Colon (tissue), 2 donors: ENCODE measurements around the gene RALGPS1.

Experiments
- FAIRE-seq: peaks from 2 replicates; lab custom pipeline; 2012; peaks lifted over from hg19 to GRCh38; lab: Jason Lieb, UNC
- donor health status: control.
- donor health status: control.

Gene RALGPS1

DNA sequence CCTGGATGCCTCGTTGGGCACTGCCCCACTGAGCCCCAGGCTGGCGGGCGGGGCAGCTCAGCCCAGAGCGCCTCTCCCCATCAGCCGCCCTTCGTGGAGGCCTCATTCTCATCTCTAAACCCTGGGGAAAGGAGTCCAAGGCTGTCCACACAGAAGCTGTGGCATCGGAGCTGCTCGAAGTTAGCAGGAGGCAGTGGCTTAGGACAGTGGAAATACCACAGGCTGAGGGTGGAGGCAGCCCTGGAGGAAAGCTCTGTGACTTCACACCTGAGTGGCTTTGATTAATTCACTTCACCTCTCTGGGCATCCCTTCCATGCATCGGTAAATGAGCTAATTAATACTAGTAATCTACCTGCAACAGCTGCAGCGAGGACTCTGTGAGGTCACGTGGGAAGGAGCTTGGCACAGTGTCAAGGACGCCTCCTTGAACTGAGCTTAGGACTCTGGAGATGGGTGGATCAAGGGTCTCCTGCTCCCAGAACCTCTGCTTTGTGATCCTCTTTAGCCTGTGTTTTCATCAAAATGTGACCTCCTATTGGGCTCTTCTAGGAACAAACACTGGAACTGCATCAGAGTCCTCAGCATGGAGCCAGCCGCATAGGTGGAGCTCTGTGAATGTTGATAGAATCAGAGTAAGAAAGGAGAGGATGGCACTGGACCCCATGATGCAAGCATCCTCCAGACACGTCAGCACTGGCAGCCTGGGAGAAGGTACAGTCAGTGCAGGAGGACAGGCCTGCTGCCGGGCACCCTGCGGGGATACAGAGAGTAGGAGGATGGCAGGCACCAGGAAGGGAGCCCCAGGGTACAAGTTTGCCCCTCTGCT, 208.7 kb downstream of the RALGPS1 start:
- no peak for FAIRE-seq

DNA sequence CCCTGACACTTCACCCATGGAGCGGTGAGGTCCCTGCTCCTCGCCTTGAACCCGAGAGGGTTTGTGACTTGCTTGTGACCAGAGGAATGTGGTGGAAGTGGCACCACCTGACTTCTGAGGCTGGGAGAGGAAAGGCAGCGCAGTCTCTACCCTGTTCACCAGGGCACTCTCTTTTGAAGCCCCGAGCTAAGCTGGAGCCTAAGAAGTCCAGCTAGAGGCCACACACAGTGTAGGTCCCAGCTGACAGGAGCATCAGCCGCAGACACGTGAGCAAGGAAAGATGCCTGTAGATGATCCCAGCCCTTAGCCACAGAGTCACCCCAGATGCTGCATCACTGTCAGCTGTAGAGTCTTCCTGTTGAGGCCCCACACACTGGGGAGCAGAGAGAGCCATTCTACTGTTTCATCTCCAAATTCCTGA, 209.5 kb downstream of the RALGPS1 start:
- no peak for FAIRE-seq

DNA sequence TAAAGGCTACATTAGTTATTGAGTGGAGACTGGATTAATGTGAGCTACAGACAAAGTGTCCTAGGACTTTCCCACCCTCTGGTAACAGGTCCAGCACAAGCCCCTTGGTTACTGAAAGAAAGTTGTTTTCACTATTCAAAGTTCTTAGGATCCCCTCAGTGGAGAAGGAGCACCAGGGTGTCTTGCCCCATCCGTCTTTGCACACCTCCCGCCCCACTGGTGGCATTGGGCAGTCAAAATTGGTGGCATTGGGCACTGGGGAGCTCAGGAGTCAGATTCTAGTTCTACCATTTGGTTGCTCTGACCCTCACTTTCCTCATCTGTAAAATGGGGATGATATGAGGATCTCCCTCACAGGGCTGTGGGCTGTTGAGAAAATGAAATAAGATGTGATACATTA, 210.2 kb downstream of the RALGPS1 start:
- FAIRE-seq = no peak

DNA sequence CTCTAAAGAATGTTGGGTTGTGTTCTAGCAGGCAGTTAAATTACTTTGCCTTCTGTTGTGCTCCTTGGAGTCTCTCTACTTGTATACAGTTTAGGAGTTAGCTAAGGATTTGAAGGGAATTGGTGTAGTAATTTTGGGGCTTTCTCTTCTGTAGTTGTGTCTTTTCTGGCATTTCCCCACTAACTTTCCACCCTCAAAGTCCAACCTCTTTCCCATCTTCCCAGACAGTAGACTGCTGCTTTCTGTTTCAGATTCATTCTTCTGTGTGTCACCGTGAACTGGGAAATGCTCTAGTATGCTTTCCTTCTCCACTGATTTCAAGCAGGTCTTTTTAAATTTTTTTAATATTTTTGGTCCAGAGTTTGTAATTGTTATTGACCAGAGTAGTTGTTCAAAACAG, 212.4 kb downstream of the RALGPS1 start:
- no peak for FAIRE-seq

DNA sequence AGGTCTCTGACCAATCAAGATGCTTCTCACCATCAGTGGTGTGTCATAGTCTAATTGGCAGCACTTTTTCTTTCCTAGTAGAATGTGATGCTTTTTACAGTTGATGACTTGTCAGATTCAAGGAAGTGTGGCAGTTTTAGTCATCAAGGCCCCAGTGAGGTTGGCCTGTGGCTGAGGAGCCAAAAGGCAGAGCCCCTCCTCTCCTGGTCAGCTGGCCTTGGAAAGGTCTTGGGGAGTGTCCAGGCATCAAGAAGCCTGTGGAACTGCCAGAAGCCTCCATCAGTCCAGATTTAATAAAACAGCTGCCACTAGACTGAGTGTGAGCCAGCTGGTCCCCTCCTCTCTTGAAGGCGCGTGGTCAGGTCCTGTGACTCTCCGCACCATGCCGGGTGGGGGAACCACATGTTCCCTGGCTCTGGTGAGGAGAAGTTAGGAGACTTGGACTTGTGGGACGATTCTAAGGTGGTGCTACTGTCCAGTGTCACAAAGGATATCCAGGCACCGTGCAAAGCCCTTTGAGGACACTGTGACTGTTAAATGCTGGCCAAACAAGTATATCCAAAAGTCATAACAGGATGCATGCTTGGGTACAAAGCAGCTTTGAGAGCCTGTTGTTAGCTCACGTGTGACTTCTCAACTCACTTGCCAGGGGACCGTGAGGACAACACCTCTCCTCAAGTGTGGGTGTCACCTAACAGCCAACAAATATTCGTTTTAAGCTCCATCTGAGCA, 213.9 kb downstream of the RALGPS1 start:
- FAIRE-seq = no peak

DNA sequence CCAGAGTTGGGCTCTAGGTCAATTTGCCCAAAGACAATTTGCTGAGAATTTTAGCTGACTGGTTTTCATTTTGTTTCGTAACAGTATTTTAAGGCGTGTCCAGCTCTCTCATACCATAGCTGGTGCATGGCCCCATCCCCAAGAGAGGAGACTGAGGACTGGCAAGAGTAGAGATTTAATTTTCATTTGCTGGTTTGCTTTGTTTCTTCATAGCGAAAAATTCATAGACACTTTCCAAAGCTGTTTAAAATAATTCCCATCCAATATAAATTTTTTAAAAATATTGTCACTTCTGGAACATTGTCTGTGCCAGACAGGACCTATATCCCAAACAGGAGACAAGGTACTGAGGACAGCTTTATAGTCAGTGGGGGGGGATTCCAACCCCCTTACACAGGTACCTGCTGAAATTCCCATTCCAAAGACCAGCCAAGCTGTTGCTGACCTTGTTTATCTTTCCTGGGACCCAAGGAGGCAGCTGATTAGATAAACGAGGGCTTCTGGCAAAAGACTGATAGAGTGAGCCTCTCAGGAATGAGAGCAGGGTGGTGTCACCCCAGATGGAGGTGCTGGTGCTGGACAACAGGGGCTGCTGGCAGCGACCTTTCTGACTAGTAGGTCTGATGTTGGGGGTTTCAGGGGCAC, 214.6 kb downstream of the RALGPS1 start:
- FAIRE-seq = no peak

DNA sequence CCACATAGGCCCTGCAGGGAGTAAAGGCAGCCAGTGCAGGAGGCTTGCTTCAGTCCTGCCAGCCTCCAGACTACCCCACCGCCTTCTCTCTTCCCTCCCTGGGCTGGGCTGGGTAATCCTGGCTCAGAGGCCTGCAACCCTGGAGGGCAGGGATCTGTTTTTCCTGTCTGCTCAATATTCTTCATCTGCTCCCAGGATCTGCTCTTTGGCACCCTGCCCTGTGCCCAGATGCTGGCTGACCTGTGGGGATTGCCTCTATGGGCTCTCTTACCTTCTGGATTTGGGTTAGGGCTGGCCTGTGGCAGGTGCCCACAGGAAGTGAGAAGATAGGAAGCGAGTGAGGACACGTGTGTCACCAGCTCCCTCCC, 215.1 kb downstream of the RALGPS1 start:
- FAIRE-seq = no peak

DNA sequence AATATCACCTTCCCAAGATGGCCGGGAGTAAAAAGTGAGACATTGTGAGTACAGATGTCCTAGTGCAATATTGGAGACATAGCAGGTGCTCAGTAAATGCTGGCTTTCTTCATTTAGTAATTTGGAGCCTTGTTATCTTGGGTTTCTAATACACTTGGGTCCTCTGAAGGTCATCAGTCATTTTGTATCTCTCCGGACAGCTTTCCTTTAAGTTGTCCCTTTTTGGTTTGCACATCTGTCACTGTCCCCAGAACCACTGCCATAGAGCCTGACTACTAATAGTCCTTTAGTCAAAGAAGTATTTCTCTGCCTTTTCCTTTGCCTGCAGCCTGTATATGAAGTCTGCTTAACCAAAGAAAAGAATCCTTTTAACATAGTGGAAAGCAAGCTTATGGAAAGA, 215.7 kb downstream of the RALGPS1 start:
- no peak for FAIRE-seq

DNA sequence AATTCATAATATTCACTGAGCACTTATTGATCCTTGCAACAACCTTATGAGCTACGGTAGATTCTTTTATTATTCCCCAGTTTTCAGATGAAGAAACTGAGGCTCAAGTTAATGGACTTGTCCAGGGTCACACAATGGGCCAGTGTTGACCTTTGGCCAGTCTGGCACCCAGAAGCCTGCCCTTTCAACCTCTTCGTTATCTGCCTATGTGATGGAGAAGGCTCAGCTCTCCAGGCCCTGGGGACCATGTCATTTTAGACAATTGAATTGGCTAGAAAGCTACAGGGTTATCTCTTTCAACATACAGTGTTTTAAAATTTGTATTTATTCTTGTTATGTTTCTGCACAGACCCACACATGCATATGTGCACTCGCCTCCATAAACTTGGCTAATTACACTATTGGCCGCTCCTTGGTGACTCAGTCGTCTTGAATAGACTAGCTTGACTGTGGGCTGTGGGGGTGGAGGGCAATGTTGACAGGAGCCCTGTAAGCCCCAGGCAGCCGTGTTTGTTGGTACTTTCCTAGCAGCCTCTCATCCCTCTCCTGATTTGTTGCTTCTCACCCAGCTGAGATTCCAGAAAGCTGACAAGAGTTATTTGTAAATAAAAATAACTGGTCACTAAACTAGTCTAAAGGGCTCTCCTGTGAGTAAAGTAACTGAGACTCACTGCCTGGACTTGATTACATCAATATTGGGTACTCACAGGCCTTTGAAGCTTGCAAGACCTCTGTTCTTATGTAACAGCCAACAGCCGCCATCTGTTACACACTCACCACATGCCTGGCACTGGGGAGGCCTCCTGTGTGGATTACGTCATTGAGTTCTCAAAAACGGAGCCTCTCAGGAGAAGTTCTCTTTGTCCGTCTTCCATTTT, 216.3 kb downstream of the RALGPS1 start:
- FAIRE-seq = no peak

DNA sequence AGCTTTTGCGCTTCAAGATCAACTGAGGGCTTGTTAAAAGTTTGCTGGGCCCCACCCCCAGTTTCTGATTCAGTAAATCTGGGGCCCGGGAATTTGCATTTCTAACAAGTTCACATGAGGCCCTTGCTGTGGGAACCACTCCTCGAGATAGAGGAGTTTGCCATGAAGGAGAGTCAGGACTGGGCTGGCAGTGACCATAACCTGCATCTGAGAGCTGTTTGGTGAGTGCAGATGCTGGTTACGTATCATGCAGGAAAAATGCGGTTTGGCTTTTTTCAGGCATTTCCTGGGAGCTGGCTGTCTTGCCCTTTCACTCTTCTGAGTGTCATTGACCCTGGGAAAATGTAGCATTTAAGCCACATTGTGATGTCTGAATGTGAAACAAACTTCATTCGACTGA, 217.3 kb downstream of the RALGPS1 start:
- no peak for FAIRE-seq

DNA sequence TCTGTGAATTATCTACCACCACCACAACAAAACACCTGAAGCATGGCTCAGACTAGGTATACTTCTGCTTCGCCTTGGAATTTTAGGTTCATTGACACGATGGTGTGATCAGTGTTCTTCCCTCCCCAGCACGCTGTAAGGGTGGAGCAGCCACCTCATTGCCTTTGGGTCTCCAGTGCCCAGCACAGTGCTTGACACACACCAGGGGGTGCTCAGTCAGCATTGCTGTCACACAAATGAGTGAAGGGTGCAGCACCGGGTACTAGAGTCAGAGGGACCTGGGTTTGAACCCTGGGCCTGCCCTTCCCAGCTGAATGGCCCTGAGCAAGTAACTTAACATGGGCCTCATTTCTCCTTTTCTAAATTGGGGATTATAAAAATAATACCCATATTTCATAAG, 217.8 kb downstream of the RALGPS1 start:
- FAIRE-seq = no peak

DNA sequence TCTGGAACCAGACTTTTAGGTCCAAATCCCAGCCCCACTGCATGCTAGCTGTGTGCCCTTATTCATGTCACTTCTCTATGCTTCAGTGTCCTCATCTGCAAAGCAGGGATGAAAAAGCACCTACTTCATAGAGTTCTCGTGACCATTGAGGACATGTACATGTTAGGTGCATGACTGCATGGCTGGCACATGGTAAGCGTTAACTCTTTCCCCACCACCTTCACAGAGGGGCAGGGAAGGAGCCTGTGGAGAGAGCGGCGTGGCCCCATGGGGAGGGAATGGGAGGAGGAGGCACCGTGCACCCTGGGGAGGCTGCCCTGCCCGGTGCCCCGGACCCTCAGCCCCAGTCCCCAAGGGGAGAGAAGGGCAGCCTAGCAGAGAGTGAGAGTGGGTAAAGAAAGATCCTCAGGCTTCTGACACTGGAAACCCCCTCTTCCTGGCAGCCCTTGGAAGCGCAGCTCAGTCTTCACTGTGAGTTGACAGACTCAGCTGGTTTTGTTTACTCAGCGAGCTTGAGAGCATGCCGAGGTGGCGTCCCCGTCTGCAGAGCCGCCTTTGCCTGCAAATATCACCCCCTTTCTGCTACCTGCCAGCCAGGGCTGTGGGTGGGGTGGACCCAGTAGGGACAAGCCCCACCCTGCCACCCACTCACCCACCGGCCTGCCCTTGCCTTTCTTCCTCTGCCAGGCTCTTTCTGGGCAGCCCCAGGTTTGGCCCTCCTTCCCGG, 218.5 kb downstream of the RALGPS1 start:
- FAIRE-seq = no peak

DNA sequence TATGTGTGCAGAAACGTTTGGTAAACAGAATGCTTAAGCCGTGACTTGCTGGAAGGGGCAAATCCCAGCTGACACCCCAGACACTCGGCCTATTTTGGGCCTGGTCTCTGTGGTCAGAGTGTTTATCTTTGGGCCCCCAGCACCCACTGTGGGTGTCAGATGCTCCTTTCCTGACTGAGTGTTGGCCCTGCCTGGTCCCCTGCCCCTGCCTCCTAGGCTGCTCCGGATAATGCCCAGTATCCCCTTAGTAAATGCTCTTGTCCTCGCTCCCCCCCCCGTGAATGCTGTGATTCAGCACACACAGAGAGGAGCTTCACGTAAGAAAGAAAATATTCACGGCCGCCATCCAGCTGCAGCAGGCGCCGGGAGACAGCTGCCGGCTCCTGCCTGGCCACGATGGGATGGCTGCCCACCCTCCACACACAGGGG, 219.2 kb downstream of the RALGPS1 start:
- no peak for FAIRE-seq

DNA sequence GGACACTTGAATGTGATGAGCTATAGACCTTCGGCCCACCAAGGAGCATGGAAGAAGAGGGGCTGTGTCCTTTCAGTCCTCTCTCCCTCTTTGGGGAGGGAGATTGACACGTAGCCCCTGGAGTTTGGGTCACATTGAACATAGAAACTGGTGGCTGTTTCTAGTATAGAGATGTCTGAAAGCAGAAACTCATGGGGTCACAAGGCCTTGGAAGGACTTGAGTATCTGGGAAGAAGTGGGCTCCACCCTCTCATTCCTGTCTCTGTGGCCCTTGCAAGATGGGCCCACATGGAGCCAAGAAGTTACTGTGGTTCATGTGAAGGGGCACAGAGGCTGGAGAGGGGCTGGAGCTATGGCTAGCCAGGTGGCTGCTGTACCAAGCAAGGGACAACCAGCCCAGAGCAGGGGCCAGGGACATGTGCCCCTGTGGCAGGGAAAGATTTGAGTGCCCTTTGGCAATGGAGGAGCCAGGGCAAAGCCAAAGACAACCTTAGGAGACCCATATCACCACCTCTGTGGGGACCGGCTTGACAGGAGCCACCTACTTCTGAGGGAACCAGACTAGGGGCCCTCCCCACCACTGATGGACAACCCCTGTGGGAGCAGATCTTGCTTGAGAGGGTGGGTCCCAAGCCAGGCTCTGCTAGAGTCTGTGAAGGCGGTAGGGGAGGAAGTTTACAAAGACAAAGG, 220.6 kb downstream of the RALGPS1 start:
- FAIRE-seq = no peak

DNA sequence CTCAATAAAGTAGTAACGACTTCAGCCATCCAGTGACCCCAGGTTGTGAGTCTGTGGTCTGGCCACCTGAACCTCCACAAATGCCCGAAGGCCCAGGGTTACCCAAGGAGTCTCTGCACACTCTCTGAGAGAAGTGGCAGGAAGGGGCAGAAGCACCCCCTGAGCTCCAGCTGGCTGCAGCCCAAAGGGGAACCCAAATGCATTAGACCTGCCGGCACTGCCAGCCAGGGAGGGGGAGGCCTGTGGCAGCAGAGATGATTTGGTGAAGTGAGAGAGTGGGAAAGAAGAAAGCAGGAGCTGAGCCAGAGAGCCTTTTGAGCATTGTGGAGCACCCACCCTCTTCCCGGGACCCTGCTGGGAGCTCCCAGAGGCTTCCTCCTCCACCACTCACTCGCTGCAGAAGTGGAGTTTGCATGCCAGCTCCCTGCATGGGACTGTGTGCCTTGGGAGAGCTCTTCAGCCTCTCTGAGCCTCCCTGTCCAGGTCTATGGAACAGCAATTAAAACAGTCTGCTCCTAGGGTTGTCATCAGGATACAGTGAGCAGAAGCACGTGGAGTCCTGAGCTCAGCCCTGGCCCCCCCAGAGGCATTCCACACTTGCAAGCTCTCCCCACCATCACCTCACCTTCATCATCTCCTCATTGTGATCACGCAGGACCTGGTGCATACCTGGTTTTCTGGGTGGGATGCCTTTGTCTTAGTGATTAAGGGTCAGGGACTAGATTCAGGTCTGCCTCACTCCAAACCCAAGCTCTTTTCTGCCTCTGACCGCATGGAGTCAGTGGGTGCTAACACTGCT, 221.7 kb downstream of the RALGPS1 start:
- no peak for FAIRE-seq

DNA sequence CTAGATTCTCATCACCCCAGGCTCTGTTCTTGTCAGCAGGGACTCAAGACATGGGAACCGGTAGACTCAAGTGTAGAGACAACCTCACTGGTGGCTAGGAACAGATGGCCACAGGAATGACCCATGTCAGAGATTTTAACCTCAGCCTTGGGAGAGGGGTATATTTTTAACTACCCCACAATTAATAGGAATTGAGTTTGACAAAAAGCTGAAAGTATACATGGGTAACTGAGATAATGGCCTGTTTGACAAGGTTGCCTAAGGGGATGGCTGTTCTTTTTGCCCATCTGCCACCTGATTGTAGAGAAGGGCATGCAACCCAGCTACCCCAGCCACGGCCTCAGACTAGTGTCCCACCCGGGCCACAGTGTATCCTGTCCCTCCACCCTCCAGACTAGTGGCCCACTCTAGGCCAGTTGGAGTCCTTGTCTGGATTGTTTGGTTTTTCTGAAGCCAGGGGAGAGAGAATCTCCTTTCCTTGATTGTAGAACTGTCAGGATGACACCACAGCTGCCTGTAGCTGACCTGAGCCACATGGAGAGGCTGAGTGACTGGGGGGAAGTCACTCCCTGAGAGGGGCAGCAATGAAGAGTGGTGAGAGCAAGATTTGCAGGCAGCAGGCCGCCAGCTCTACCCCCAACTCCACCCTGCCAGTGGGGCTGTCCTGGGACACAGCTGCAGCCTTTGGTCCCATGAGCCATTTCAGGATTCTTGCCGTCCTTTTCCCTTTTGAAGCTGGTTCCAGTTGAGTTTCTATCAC, 222.5 kb downstream of the RALGPS1 start:
- no peak for FAIRE-seq

DNA sequence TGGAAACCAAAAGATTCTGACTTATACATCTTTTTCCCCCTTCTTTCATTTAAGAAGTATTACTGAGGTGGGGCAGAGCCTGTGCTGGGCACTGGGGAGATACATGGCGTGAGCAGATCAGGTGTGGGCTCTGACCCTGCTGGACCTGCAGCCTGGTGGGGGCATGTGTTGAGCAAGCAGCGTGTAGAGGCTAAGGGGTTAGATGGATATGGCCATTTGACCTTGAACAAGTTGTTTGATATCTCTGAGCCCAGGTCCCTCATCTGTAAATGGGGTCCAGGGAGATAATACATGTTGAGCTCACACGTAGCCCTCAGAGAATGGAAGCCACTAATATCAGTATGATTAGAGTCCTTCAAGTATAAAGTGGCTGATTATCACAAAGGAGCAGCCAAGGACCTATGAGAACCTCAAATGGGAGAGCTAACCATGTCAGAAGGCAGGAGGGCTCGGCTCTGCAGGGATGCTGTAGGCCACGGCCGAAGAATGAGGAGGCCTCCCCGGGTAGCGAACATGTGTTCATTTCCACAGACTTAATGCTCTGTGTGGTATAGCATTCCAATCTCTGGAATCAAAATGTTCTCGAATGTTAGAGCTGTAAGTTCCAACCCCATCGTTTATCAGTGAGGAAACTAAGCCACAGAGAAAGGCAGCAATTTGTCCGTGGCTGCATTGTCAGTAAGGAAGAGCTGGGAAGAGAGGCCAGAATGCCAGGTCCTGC, 223.2 kb downstream of the RALGPS1 start:
- no peak for FAIRE-seq

DNA sequence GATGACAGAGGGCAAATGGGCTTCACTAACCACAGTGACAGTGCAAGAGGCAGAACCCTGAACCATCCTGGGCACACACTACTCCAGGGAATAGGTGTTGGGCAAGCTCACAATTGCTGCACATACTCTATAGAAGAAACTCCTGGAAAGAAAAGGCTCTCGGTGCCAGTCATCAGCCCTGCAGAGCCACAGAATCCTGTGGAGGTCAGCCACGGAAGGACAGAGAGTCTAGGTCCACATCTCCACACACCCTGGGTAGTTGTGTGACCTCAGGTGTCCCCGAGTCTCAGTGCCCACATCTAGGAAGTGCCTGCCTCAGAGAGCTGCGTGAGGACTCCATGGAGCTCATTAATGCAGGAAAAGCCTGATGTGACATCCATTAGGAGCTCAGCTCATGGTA, 223.9 kb downstream of the RALGPS1 start:
- FAIRE-seq = no peak
